Neural cell (in vitro differentiated cells): ENCODE measurements around the gene CD101. TPM values are rescaled to one million over a fixed set of nuclear protein-coding genes. Genes with fewer than 3 reads are reported as not detected.

Experiments used
- H2AFZ ChIP-seq: fragments of 200-600, 300-800 bp; sonication (generic), shearing (Covaris generic); 2 replicates; pipeline ENCODE4 v1.6.0; 2014; ENCODE audit warnings: low read depth, mild to moderate bottlenecking, antibody characterized with exemption, low read length, moderate library complexity
- H3F3A ChIP-seq: fragments of 200-600 bp; shearing (Covaris generic); 2 replicates; pipeline ENCODE4 v1.6.1; 2016; ENCODE audit warnings: mild to moderate bottlenecking, moderate library complexity, mixed read lengths, antibody characterized with exemption, low read length; ENCODE audit not compliant: insufficient read depth, poor library complexity, severe bottlenecking
- H3K27ac ChIP-seq: fragments of 200-600, 300-800 bp; sonication (generic), shearing (Covaris generic); 2 replicates; pipeline ENCODE4 v1.5.1; 2014; ENCODE audit warnings: mild to moderate bottlenecking, low read length, moderate library complexity
- H3K27me3 ChIP-seq: fragments of 300-800, 200-600 bp; sonication (generic), shearing (Covaris generic); 2 replicates; pipeline ENCODE4 v1.6.0; 2014; ENCODE audit warnings: mild to moderate bottlenecking, low read depth, low read length, moderate library complexity; ENCODE audit not compliant: insufficient read depth
- H3K36me3 ChIP-seq: fragments of 300-800, 200-600 bp; sonication (generic), shearing (Covaris generic); 2 replicates; pipeline ENCODE4 v1.5.1; 2014; ENCODE audit warnings: mild to moderate bottlenecking, antibody characterized with exemption, low read length, moderate library complexity; ENCODE audit not compliant: insufficient read depth
- H3K4me2 ChIP-seq: fragments of 300-800, 200-600 bp; sonication (generic), shearing (Covaris generic); 2 replicates; pipeline ENCODE4 v1.6.0; 2014; ENCODE audit warnings: mild to moderate bottlenecking, low read length
- H3K4me3 ChIP-seq: fragments of 300-800, 200-600 bp; sonication (generic), shearing (Covaris generic); 2 replicates; pipeline ENCODE4 v1.5.1; 2014; ENCODE audit warnings: mild to moderate bottlenecking, low read length, moderate library complexity
- H3K79me2 ChIP-seq: fragments of 200-600 bp; shearing (Covaris generic); replicated peaks from 2 replicates; pipeline ENCODE4 v1.6.0; 2014; ENCODE audit warnings: mild to moderate bottlenecking, low read length, moderate library complexity; ENCODE audit not compliant: insufficient read depth
- H3K9ac ChIP-seq: fragments of 300-800, 200-600 bp; sonication (generic), shearing (Covaris generic); 2 replicates; pipeline ENCODE4 v1.6.1; 2016; ENCODE audit warnings: mild to moderate bottlenecking, low read length, mixed read lengths
- H3K9me2 ChIP-seq: fragments of 200-600 bp; shearing (Covaris generic); 2 replicates; pipeline ENCODE4 v1.6.1; 2016; ENCODE audit warnings: mild to moderate bottlenecking, low read length, mixed read lengths; ENCODE audit not compliant: insufficient read depth
- H3K9me3 ChIP-seq: fragments of 200-600, 300-800 bp; sonication (generic), shearing (Covaris generic); 2 replicates; pipeline ENCODE4 v1.6.1; 2016; ENCODE audit warnings: mild to moderate bottlenecking, mixed run types, low read length, moderate library complexity, mixed read lengths
- H4K20me1 ChIP-seq: fragments of 200-600 bp; shearing (Covaris generic); 2 replicates; pipeline ENCODE4 v1.6.1; 2016; ENCODE audit warnings: mild to moderate bottlenecking, mixed run types; ENCODE audit not compliant: insufficient read depth
- EP300 ChIP-seq: fragments of 450-650 bp; conservative IDR thresholded peaks from 2 replicates; pipeline ENCODE4 v1.6.1; 2014; ENCODE audit warnings: antibody characterized with exemption, mild to moderate bottlenecking, moderate library complexity; ENCODE audit not compliant: poor library complexity, severe bottlenecking
- EZH2 ChIP-seq: fragments of 200-600, 300-800 bp; shearing (Covaris generic), sonication (generic); IDR thresholded peaks from 2 replicates; pipeline ENCODE4 v1.6.1; 2014; ENCODE audit warnings: antibody characterized with exemption, low read length, borderline replicate concordance, mild to moderate bottlenecking; ENCODE audit not compliant: insufficient read depth, poor library complexity, severe bottlenecking
- MXI1 ChIP-seq: fragments of 450-650 bp; conservative IDR thresholded peaks from 2 replicates; pipeline ENCODE4 v1.6.1; 2014; ENCODE audit warnings: antibody characterized with exemption, mild to moderate bottlenecking; ENCODE audit not compliant: poor library complexity, severe bottlenecking
- POLR2AphosphoS5 ChIP-seq: IDR thresholded peaks from 2 replicates; pipeline ENCODE4 v1.6.1; 2012
- RAD21 ChIP-seq: fragments of 450-650 bp; conservative IDR thresholded peaks from 2 replicates; pipeline ENCODE4 v1.6.1; 2014; ENCODE audit warnings: antibody characterized with exemption, mild to moderate bottlenecking, moderate library complexity
- REST ChIP-seq: IDR thresholded peaks from 2 replicates; pipeline ENCODE4 v1.6.1; 2012; ENCODE audit warnings: borderline replicate concordance
- SMC3 ChIP-seq: fragments of 450-650 bp; conservative IDR thresholded peaks from 2 replicates; pipeline ENCODE4 v1.6.1; 2014; ENCODE audit warnings: antibody characterized with exemption, mild to moderate bottlenecking, moderate library complexity; ENCODE audit not compliant: poor library complexity
- TAF1 ChIP-seq: IDR thresholded peaks from 2 replicates; pipeline ENCODE4 v1.6.1; 2012; ENCODE audit warnings: low read depth
- polyA plus RNA-seq: library from polyadenylated mRNA; depleted of rRNA; stranded (reverse); fragments of >200 nt; gene quantifications from 2 replicates; pipeline ENCODE4 v1.2.3, GENCODE V29; 2014
- TF ChIP-seq, protein P1 (sequence below): fragments of 450-650 bp; IDR thresholded peaks from 2 replicates; pipeline ENCODE4 v1.5.1; 2014; ENCODE audit warnings: antibody characterized with exemption, mild to moderate bottlenecking, moderate library complexity; ENCODE audit not compliant: poor library complexity, severe bottlenecking

The CD101 gene
- polyA plus RNA-seq, 1 donor from 2014 or later = 1.4 TPM

DNA sequence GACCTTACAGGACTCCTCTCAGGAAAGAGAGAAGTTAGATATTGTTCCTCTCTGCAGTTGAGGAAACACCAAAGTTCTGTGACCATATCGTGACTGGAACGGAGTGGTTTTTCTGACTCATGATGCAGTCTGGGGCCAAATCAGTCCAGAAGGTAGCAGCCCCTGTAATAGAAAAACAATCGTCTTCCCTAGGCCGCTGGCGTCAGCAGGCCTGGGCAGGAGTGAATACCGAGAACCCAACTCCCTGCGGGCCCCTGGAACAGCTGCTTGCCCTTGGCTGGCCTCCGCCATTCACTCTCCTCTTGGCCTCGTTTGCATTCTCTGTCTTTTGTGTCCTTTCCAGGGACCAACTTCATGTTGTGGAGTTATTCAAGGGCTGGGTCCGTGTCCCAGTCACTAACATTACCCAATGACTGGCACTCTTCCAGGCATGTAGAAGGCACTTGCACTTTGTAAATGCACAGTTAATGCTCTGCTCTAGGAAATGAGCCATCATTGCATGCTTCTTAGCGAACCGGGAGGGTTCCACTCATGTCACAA, 10.9 kb upstream of the CD101 start:
- Histone ChIP-seq H3K27me3 (no peaks in the 10 kb centered on the region), H3K9me2 (no peaks in the 10 kb centered on the region), H3K9me3 (no peaks in the 10 kb centered on the region), H3F3A (no peaks in the 10 kb centered on the region), H3K79me2 (no peaks in the 10 kb centered on the region), H3K27ac (no peak overlapping the region), H3K4me2 (no peak overlapping the region), H3K36me3 (peaks cover 17% of the 10 kb centered on the region), H3K4me3 (no peak overlapping the region), H3K9ac (no peak overlapping the region), H4K20me1 (no peaks in the 10 kb centered on the region), H2AFZ (no peak overlapping the region)
- TF ChIP-seq POLR2AphosphoS5 = no peak
- TF ChIP-seq EZH2 = no peak
- TF ChIP-seq, protein P1, sequence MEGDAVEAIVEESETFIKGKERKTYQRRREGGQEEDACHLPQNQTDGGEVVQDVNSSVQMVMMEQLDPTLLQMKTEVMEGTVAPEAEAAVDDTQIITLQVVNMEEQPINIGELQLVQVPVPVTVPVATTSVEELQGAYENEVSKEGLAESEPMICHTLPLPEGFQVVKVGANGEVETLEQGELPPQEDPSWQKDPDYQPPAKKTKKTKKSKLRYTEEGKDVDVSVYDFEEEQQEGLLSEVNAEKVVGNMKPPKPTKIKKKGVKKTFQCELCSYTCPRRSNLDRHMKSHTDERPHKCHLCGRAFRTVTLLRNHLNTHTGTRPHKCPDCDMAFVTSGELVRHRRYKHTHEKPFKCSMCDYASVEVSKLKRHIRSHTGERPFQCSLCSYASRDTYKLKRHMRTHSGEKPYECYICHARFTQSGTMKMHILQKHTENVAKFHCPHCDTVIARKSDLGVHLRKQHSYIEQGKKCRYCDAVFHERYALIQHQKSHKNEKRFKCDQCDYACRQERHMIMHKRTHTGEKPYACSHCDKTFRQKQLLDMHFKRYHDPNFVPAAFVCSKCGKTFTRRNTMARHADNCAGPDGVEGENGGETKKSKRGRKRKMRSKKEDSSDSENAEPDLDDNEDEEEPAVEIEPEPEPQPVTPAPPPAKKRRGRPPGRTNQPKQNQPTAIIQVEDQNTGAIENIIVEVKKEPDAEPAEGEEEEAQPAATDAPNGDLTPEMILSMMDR = no peak
- TF ChIP-seq EP300 = no peak
- TF ChIP-seq MXI1 = no peak
- no peak for TF ChIP-seq SMC3
- no peak for TF ChIP-seq RAD21
- TF ChIP-seq TAF1 = no peak
- no peak for TF ChIP-seq REST

DNA sequence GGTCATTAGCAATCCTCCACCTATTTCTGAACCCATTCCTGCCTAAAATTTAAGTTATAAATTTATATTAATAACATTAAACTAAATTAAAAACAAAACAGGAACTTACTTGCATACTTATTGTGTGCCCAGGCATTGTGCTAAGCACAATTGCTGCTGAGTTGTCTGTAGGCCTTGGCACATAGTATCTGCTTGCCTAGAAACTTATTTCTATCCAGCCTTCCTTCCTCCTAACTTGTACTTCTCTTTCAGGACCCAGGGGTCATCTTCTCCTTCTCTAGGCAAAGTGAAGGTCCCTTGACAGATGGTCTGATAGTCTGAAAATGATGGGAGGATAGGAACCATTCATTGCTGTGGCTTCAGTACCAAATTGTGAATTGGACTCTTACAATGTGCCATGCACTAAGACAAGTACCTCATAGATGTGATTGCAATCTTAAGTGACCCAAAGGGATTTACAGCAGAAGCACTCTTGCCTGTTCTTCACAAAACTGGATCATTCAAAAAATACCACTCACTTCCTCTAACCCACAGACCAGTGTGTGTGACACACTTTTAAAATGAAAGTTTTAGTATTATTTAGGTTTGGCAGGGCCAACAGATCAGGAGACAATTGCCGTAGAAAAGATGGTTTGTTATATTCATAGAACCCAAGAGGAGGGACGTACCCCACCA, 10.3 kb upstream of the CD101 start:
- Histone ChIP-seq H3K36me3 (peaks cover 17% of the 10 kb centered on the region), H3K4me3 (no peak overlapping the region), H3K27ac (no peak overlapping the region), H3K79me2 (no peaks in the 10 kb centered on the region), H3K4me2 (no peak overlapping the region), H3K9me2 (no peaks in the 10 kb centered on the region), H3K27me3 (no peaks in the 10 kb centered on the region), H3K9ac (no peak overlapping the region), H2AFZ (no peak overlapping the region), H4K20me1 (no peaks in the 10 kb centered on the region), H3K9me3 (no peaks in the 10 kb centered on the region), H3F3A (no peaks in the 10 kb centered on the region)
- TF ChIP-seq POLR2AphosphoS5 (no peak), RAD21 (no peak), EP300 (no peak)
